ENCODE results near the gene BTRC. TPM values are rescaled to one million over a fixed set of nuclear protein-coding genes. Genes with fewer than 3 reads are reported as not detected.

Gene BTRC
- total and polyA plus RNA-seq, 10 of the 15 experiments (the other 5 are each of a cell fraction or from before 2014, with no cell fraction given) = 2.2 to 18.6 (median 8.6) TPM

- TF ChIP-seq ATF2 (IDR thresholded peaks at IDR 0.05; ENCODE audit: low read length) (peak; percentile 34; the same call in 1 of the 2 replicates), PML (IDR thresholded peaks at IDR 0.05; ENCODE audit: low read length) (no peak), TCF3 (IDR thresholded peaks at IDR 0.05; ENCODE audit: borderline replicate concordance, insufficient read depth, low read depth, low read length) (no peak), REST (IDR thresholded peaks at IDR 0.05; ENCODE audit: low read depth, low read length) (no peak), RBBP5 (conservative IDR thresholded peaks at IDR 0.05) (no peak), SREBF2 (IDR thresholded peaks at IDR 0.05; ENCODE audit: low read length) (no peak), CBX5 (IDR thresholded peaks at IDR 0.05; ENCODE audit: low read depth) (0 out of 2 replicates have a peak, but pooled peaks have one; percentile 37), TBL1XR1 (IDR thresholded peaks at IDR 0.05; ENCODE audit: low read depth, low read length) (no peak; the same call in 1 of the 2 replicates), NFYA (IDR thresholded peaks at IDR 0.05; ENCODE audit: borderline replicate concordance, low read depth, low read length) (no peak), SIX5 (IDR thresholded peaks at IDR 0.05; ENCODE audit: low read depth, low read length, severe bottlenecking) (peak; percentile 98), ELK1 (IDR thresholded peaks at IDR 0.05; ENCODE audit: low read depth, low read length) (peak; percentile 81), ZNF24 (IDR thresholded peaks at IDR 0.05) (no peak), BCL3 (IDR thresholded peaks at IDR 0.05; ENCODE audit: borderline replicate concordance, insufficient read depth, low read depth, low read length, poor library complexity, severe bottlenecking) (peak; percentile 62), IRF5 (IDR thresholded peaks at IDR 0.05; ENCODE audit: borderline replicate concordance) (peak; percentile 58; the same call in 1 of the 2 replicates), YY1 (IDR thresholded peaks at IDR 0.05; ENCODE audit: low read depth, low read length) (peak; percentile 96), ZNF207 (IDR thresholded peaks at IDR 0.05; ENCODE audit: borderline replicate concordance) (peak; percentile 92; the same call in 1 of the 2 replicates), ATF3 (IDR thresholded peaks at IDR 0.05; ENCODE audit: borderline replicate concordance, extremely low read depth, low read depth, low read length) (peak; percentile 66; the same call in 1 of the 2 replicates), IRF4 (IDR thresholded peaks at IDR 0.05; ENCODE audit: low read depth, low read length) (0 out of 2 replicates have a peak, but pooled peaks have one; percentile 26), MTA3 (IDR thresholded peaks at IDR 0.05; ENCODE audit: borderline replicate concordance, low read length) (no peak), POLR2AphosphoS5 (IDR thresholded peaks at IDR 0.05; ENCODE audit: low read length) (no peak), STAT1 (conservative IDR thresholded peaks at IDR 0.05) (no peak; the same call in 1 of the 2 replicates)
Observed at GRCh38 chr10:101353692-101354327, at the start of gene BTRC (continued).

Measured in GM12878 (cell line).